ENCODE data around the gene CDKAL1. TPM values are rescaled to one million over a fixed set of nuclear protein-coding genes. Genes with fewer than 3 reads are reported as not detected.

Gene CDKAL1
- total and polyA plus RNA-seq, 3 experiments from 2014 or later = 26.7 to 30.2 (median 29.6) TPM

DNA sequence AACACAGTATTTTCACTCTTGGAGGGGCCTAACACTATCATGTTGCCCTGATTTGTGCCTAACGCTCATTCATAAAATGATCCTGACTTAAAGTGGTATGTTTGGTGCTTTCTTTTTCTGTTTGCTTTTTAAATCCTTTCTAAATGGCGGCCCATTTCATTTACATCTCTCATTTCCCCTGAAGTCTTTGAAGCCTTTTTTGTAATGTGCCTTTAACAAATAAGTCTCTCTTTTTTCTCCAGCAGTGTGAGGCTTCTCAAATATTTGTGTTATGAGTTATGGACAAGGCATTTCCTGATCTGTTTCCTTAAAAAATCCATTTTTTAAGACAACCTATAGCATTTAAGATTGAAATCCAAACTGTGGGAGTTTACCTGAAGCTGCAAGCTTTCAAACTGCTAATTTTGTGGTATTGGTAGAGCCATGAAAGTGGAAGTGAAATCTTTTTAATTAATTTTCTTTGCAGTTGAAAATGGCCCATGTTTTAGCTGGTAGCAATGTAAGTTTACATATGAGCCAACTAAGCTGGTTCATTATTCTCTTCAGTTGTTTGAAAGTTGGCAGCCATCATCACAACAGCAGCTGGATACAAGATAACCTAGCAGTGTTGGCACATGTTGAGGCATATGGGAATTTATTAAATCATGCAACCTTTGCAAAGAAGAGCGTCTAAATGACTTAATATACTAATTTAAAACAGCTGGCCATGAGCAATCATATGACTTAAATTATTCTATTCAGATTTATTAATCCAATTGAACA, 469.7 kb downstream of the CDKAL1 start:
- Mint-ChIP-seq H3K27ac (no peak overlapping the region), H3K4me3 (no peak overlapping the region), H3K27me3 (no peaks in the 10 kb centered on the region), H3K4me1 (no peaks in the 10 kb centered on the region), H3K36me3 (peaks cover 28 to 57% (median 54%) of the 10 kb centered on the region in 3 donors), H3K9me3 (no peaks in the 10 kb centered on the region)
- ChIA-PET POLR2A (no interaction called here), CTCF (no interaction called here)
- Histone ChIP-seq H3K27me3 (ENCODE audit: insufficient read depth, low read length, poor library complexity, severe bottlenecking) (no peaks in the 10 kb centered on the region), H3K4me1 (ENCODE audit: insufficient read depth, low read length) (no peaks in the 10 kb centered on the region), H3K36me3 (ENCODE audit: insufficient read depth, low read length) (no peaks in the 10 kb centered on the region), H3K27ac (ENCODE audit: low read depth, low read length) (no peak overlapping the region), H3K4me3 (ENCODE audit: low read length) (no peak overlapping the region), H3K9me3 (ENCODE audit: low read length) (no peaks in the 10 kb centered on the region)
- DNase-seq = no peak

DNA sequence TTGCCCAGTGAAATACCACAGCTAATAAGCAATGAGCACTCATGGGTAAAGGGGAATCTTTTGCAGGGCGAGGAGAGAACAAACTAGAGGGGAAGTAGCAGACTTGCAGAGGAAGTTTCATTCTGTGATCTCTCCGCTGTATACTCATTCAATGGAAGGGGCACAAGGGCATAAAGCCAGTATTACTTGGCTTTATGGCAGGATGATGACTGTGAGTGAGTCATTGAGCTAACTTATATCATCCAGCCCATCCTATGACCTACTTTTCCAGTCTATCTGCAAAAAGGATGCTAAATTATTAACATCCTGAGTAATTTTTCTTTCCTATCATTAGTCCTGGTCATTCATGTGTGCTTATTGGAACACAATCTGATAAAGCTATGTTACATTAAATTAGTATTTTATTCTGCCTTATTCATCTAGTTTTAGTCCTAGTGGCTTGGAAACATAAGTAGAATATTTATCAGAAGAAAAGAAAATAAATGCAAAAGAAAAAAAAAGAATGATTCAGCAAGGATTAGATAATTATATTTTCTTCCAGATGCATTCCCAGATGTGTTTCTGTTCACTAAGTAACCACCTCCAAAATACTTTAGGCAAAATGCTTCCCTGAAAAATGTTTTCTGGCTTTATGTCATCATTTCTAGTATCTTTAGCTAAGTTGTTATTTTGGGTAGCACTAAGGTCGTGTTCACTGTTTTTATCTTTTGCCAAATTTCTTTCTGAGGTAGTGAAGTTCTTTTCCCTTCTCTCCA, 471.7 kb downstream of the CDKAL1 start:
- H3K27me3 Mint-ChIP-seq = no peaks in the 10 kb centered on the region
- no peaks in the 10 kb centered on the region for H3K36me3 ChIP-seq (ENCODE audit: insufficient read depth, low read length)
- POLR2A ChIA-PET = no interaction called here
- H3K4me3 Mint-ChIP-seq = no peak overlapping the region
- H3K4me1 Mint-ChIP-seq = no peaks in the 10 kb centered on the region
- CTCF ChIA-PET = no interaction called here
- no peak overlapping the region for H3K4me3 ChIP-seq (ENCODE audit: low read length)
- H3K36me3 Mint-ChIP-seq = peaks cover 35 to 54% (median 53%) of the 10 kb centered on the region in 3 donors
- no peaks in the 10 kb centered on the region for H3K9me3 ChIP-seq (ENCODE audit: low read length)
- no peaks in the 10 kb centered on the region for H3K4me1 ChIP-seq (ENCODE audit: insufficient read depth, low read length)
- no peaks in the 10 kb centered on the region for H3K27me3 ChIP-seq (ENCODE audit: insufficient read depth, low read length, poor library complexity, severe bottlenecking)
- peaks cover 0 to 8% (median 4%) of the 10 kb centered on the region in 5 donors for H3K9me3 Mint-ChIP-seq
- H3K27ac ChIP-seq (ENCODE audit: low read depth, low read length) = no peak overlapping the region
- no peak for DNase-seq
- no peak overlapping the region for H3K27ac Mint-ChIP-seq

DNA sequence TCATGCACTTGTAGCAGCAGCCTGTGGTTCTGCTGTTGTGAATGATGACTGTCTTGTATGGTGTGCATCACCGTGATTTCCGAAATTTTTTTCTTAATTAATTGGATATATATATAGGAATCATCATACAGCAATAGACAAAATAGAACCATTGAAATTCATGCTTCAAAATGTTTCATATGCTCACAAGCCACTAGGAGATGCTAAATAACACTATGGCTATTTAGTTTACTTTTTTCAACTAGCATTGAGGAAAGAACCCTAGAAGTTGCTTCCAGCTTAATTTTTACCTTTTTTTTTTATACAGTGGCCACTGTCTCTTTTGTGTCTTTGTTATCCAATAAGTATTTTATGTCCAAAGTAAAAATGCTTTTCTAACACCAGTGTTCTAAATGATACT, 485.4 kb downstream of the CDKAL1 start:
- Histone ChIP-seq H3K4me3 (ENCODE audit: low read length) (no peak overlapping the region), H3K27ac (ENCODE audit: low read depth, low read length) (no peak overlapping the region), H3K36me3 (ENCODE audit: insufficient read depth, low read length) (no peaks in the 10 kb centered on the region), H3K4me1 (ENCODE audit: insufficient read depth, low read length) (no peaks in the 10 kb centered on the region), H3K9me3 (ENCODE audit: low read length) (no peaks in the 10 kb centered on the region), H3K27me3 (ENCODE audit: insufficient read depth, low read length, poor library complexity, severe bottlenecking) (no peaks in the 10 kb centered on the region)
- DNase-seq = no peak
- Mint-ChIP-seq H3K4me1 (no peaks in the 10 kb centered on the region), H3K27ac (no peak overlapping the region), H3K9me3 (peaks cover 0 to 16% (median 5%) of the 10 kb centered on the region in 5 donors), H3K36me3 (peaks cover 6 to 54% (median 15%) of the 10 kb centered on the region in 3 donors), H3K27me3 (no peaks in the 10 kb centered on the region), H3K4me3 (no peak overlapping the region)
- ChIA-PET CTCF (no interaction called here), POLR2A (no interaction called here)

DNA sequence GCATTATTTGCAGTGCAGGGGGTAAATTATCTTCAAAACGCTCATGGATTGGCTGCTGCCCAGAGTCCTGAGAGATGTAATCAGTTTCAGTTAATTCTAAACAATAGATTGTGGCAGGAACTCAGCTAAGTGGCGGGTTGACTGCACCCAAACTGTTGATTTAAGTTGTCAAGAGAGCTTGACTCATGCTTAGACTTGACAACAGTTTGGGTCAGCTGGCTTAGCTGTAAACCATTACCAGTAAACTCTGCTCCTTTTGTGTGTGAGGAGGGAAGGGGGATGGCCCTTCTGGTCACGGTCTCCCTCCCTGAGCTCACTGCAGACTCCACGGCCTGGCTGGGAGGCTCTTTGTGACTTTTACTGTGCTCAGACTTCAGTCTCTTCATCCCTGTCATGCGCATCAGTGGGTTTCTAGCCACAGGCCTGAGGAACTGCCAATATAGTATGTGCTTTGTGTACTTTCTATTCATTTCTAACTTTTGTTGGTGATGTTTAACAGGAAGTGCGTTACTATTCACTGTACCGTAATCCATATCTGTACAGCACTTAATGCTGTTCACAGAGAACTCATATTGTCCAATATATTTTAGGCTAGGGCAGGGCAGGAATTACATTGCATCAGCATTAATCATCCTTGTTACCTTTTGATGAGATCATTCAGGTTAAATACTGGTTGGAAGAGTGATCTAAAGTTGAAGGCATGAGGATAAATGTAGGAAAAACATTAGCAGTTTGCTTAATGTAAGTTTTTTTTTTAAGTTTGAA, 488.3 kb downstream of the CDKAL1 start:
- no peak overlapping the region for H3K27ac ChIP-seq (ENCODE audit: low read depth, low read length)
- ChIA-PET CTCF (no interaction called here), POLR2A (no interaction called here)
- H3K4me3 Mint-ChIP-seq = no peak overlapping the region
- H3K27ac Mint-ChIP-seq = no peak overlapping the region
- H3K36me3 ChIP-seq (ENCODE audit: insufficient read depth, low read length) = no peaks in the 10 kb centered on the region
- no peak for DNase-seq
- no peaks in the 10 kb centered on the region for H3K27me3 Mint-ChIP-seq
- H3K4me1 Mint-ChIP-seq = no peaks in the 10 kb centered on the region
- H3K4me1 ChIP-seq (ENCODE audit: insufficient read depth, low read length) = no peaks in the 10 kb centered on the region
- peaks cover 11 to 60% (median 14%) of the 10 kb centered on the region in 3 donors for H3K36me3 Mint-ChIP-seq
- no peaks in the 10 kb centered on the region for H3K27me3 ChIP-seq (ENCODE audit: insufficient read depth, low read length, poor library complexity, severe bottlenecking)
- no peaks in the 10 kb centered on the region for H3K9me3 ChIP-seq (ENCODE audit: low read length)
- peaks cover 0 to 20% (median 10%) of the 10 kb centered on the region in 5 donors for H3K9me3 Mint-ChIP-seq
- no peak overlapping the region for H3K4me3 ChIP-seq (ENCODE audit: low read length)

DNA sequence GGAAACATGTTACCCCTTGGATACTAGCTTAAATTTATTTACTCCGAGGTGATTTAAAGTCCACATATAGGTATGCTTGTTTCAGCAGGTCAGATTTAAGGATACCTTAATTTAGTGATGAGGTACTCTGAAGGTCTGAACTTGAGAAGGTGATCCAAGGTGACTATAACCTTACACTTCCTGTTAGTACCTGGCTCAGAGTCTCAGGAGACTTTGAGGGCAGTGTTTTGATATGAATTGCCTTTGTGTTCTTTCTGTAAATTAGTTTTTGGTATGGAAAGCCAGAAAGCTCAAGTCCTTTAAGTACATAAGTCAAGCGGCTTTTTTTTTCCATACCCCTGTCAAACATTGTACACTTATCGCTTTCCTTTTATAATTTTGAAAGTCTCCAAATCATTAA, 489.0 kb downstream of the CDKAL1 start:
- Mint-ChIP-seq H3K4me1 (no peaks in the 10 kb centered on the region), H3K27me3 (peaks cover 0 to 1% of the 10 kb centered on the region in 2 donors), H3K36me3 (peaks cover 13 to 66% (median 19%) of the 10 kb centered on the region in 3 donors), H3K4me3 (no peak overlapping the region), H3K27ac (no peak overlapping the region), H3K9me3 (peaks cover 0 to 22% (median 10%) of the 10 kb centered on the region in 5 donors)
- no peak overlapping the region for H3K27ac ChIP-seq (ENCODE audit: low read depth, low read length)
- no peaks in the 10 kb centered on the region for H3K9me3 ChIP-seq (ENCODE audit: low read length)
- CTCF ChIA-PET = no interaction called here
- no peaks in the 10 kb centered on the region for H3K27me3 ChIP-seq (ENCODE audit: insufficient read depth, low read length, poor library complexity, severe bottlenecking)
- DNase-seq = no peak
- no peaks in the 10 kb centered on the region for H3K4me1 ChIP-seq (ENCODE audit: insufficient read depth, low read length)
- H3K4me3 ChIP-seq (ENCODE audit: low read length) = no peak overlapping the region
- H3K36me3 ChIP-seq (ENCODE audit: insufficient read depth, low read length) = no peaks in the 10 kb centered on the region
- POLR2A ChIA-PET = no interaction called here

DNA sequence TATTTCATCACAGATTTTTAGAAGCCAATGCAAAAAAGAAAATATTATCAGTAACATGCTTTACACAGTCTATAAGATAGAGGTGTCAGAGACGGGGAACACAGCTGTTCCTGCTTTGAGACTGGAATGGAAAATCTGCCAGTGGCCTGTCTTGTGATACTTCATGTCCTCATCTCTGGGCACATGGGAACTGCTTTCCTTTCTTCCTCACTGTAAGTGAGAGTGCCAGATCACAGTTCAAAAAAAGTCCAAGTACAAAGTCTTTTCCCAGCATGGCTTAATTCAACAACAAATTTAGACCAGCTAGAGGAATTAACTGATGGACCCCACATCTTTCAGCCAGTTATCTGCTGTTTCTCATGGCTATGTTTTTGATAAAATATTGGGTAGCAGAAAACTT, 490.4 kb downstream of the CDKAL1 start:
- Mint-ChIP-seq H3K4me3 (no peak overlapping the region), H3K4me1 (no peaks in the 10 kb centered on the region), H3K9me3 (peaks cover 0 to 22% (median 10%) of the 10 kb centered on the region in 5 donors), H3K27ac (no peak overlapping the region), H3K36me3 (peaks cover 16 to 75% (median 25%) of the 10 kb centered on the region in 3 donors), H3K27me3 (peaks cover 0 to 1% of the 10 kb centered on the region in 2 donors)
- ChIA-PET CTCF (no interaction called here), POLR2A (no interaction called here)
- no peaks in the 10 kb centered on the region for H3K36me3 ChIP-seq (ENCODE audit: insufficient read depth, low read length)
- H3K27me3 ChIP-seq (ENCODE audit: insufficient read depth, low read length, poor library complexity, severe bottlenecking) = no peaks in the 10 kb centered on the region
- no peak overlapping the region for H3K27ac ChIP-seq (ENCODE audit: low read depth, low read length)
- no peaks in the 10 kb centered on the region for H3K4me1 ChIP-seq (ENCODE audit: insufficient read depth, low read length)
- no peaks in the 10 kb centered on the region for H3K9me3 ChIP-seq (ENCODE audit: low read length)
- no peak overlapping the region for H3K4me3 ChIP-seq (ENCODE audit: low read length)
- DNase-seq = no peak

DNA sequence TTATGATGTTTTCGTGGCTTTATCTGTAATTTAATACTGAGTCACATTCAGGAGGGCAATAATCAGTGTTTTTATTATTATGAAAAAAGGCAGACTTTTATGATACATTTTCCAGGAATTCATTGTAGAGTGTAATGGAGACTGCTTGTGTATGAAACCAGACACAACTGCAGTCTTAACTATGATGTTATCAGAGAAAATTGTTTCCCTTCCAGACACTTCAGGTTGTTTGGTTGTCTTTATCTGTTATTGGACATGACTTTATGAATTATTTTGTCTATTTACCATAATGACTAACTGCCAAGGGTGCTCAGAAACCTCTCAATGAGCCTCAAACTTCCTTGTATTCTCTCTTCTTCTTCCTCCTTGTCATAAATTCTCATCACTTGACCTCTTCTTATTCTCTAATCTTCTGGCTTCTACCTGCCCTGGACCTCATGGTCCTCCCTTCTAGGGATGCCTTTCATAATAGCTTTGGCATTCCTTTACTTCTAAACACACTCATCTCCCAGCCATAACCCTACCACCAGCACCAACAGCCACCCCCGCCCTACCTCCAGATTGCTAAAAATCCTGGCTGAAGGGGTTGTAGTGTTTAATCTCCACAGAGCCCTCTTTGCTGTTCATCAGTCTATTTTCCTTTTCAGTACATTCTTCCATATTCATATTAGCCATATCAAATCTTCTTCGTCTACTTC, 492.5 kb downstream of the CDKAL1 start:
- Mint-ChIP-seq H3K36me3 (peaks cover 24 to 81% (median 32%) of the 10 kb centered on the region in 3 donors), H3K27ac (no peak overlapping the region), H3K9me3 (peaks cover 0 to 22% (median 5%) of the 10 kb centered on the region in 5 donors), H3K27me3 (peaks cover 0 to 1% of the 10 kb centered on the region in 2 donors), H3K4me1 (no peaks in the 10 kb centered on the region), H3K4me3 (no peak overlapping the region)
- no peak overlapping the region for H3K4me3 ChIP-seq (ENCODE audit: low read length)
- H3K4me1 ChIP-seq (ENCODE audit: insufficient read depth, low read length) = no peaks in the 10 kb centered on the region
- H3K27ac ChIP-seq (ENCODE audit: low read depth, low read length) = no peak overlapping the region
- POLR2A ChIA-PET = no interaction called here
- no peaks in the 10 kb centered on the region for H3K9me3 ChIP-seq (ENCODE audit: low read length)
- H3K27me3 ChIP-seq (ENCODE audit: insufficient read depth, low read length, poor library complexity, severe bottlenecking) = no peaks in the 10 kb centered on the region
- CTCF ChIA-PET = no interaction called here
- no peak for DNase-seq
- no peaks in the 10 kb centered on the region for H3K36me3 ChIP-seq (ENCODE audit: insufficient read depth, low read length)

Data from CD8-positive, alpha-beta memory T cell (primary cell).